GM12873 (cell line): Measurements from ENCODE around the gene GOPC.

Source experiments
- TF ChIP-seq, protein P1 (sequence below): IDR thresholded peaks from 2 replicates; pipeline ENCODE4 v1.5.1; 2012; ENCODE audit warnings: low read depth, mild to moderate bottlenecking, moderate library complexity, low read length, control low read depth; ENCODE audit not compliant: insufficient read depth; ENCODE audit errors: missing control alignments

GOPC gene

GRCh38 chr6:117561128-117561527 lies 41.2 kb downstream of the GOPC start:
- TF ChIP-seq, protein P1, sequence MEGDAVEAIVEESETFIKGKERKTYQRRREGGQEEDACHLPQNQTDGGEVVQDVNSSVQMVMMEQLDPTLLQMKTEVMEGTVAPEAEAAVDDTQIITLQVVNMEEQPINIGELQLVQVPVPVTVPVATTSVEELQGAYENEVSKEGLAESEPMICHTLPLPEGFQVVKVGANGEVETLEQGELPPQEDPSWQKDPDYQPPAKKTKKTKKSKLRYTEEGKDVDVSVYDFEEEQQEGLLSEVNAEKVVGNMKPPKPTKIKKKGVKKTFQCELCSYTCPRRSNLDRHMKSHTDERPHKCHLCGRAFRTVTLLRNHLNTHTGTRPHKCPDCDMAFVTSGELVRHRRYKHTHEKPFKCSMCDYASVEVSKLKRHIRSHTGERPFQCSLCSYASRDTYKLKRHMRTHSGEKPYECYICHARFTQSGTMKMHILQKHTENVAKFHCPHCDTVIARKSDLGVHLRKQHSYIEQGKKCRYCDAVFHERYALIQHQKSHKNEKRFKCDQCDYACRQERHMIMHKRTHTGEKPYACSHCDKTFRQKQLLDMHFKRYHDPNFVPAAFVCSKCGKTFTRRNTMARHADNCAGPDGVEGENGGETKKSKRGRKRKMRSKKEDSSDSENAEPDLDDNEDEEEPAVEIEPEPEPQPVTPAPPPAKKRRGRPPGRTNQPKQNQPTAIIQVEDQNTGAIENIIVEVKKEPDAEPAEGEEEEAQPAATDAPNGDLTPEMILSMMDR = no peak

DNA sequence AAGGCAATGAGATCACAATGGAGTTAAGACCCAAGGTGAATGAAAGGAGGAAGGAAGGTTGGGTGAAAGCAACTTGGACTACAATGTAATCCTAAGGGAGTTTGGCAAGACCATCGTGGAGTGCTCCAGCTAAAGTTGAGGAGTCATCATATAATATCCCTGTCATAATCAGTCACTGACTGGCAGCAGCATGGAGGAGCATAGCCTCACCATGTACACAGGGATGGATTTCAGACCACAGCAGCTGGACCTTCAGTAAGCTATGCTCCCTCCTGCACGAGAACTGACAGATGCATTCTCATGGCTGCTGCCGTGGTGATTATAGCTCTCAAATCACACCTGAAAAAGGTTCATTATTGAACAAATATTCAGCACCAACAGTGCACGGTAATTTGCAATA lies 43.0 kb downstream of the GOPC start:
- TF ChIP-seq, protein P1 = no peak

DNA sequence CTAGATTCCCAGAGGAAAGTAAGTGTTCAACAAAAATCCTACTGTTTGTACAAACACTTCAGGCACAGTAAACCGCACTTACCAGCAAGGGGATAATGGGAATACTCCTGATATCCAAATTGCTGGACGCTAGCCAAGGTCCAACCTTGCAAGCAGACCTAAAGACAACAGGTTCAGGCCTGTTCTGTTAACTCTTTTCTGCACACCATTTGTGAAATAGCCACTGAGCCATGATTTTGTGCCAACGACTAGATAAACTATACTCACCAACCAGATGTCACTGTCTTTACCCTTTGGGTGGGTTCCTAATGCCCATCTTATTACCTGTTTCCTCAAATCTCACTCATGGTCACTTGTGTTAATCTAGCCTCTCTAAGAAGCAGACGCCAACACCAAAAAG lies 43.5 kb downstream of the GOPC start:
- TF ChIP-seq, protein P1 = no peak

DNA sequence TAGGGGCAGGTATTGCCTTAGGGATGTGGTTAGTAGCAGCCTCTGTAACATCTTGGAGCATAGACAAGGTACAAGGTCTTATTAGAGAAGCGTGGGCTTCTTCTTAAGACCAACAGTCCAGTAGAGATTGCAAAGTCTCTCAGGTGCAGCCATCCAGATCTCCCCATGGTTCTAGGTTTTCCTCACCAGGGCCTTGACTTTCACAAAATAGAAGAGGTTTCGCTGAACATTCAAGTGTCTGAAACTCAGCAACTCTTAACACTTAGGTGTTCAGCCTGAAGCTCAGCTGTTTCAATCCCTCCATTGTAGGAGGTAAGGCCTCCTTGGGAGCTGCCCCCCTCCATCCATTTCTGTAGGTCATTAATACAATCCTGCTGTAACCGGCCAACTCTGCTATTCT lies 44.4 kb downstream of the GOPC start:
- TF ChIP-seq, protein P1 = no peak

DNA sequence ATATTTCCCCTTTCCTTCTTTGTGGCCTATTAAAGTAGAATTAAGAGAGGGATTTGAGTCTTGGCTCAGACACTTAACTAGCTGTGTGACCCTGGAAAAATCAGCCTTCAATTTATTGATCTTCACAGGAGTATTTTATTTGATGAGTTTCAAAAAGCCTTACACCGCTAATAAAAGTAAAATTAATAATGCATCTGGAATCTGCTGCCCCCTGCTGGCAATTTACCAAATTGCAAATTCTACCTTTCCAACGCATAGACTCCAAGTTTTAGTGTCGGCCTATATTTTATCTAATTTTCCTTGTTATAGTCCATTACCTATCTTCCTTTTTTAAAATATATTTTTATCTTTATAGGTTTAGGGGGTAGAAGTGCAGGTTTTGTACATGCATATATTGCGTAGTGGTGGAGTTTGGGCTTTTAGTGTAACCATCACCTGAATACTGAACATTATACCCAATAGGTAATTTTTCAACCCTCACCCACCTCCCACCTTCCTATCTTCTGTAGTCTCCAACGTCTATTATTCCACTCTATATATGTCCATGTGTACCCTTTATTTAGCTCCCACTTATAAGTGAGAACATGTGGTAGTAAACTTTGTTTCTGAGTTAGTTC lies 46.3 kb downstream of the GOPC start:
- TF ChIP-seq, protein P1 = peak; percentile 70

DNA sequence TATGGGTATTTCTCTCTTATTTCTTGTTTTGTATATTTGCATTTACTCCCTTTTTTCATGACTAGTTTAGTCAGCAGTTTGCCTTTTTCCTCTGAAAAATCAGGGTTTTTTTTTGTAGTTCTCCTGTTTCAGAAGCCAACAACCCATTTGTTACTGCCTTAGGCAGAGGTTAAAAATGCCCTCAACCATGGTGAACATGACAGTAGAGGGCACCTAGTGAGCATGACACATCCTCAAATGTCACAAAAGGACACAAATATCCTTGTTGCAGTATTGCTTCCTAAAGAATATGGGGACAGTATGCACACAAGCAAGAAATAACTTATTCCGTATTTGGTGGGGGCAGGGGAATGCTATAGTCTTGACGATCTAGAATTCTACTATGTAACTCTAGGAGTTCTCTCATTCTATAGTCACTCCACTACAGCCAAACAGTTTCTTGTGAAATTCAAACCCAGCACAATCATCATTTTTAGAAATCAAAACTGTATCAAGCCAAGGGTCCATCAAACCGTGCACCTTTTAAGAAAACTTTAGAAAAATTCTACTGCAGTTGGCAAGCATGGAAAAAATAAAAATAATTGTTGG lies 47.0 kb downstream of the GOPC start:
- TF ChIP-seq, protein P1 = no peak

DNA sequence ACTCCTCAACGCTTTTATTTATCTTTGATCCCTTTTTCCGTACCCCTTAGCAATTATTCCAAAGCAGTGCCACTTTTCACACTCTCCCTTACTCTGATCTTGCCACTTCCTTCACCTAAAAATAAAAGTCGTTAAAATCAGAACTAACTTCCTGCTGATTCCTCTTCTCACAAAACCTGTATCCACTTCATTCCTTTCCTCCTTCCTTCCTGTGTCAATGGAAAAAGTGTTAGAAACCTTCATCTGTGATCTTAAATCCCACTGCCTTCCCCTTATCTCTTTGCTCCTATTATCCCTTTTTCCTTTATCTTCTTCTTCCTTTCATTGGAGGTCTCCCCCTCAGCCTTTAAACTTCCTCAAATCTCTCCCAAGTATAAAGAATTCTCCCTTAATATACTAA lies 49.2 kb downstream of the GOPC start:
- TF ChIP-seq, protein P1 = no peak
